Breast epithelium (tissue), 4 donors: ENCODE results near the gene APLP2. TPM values are rescaled to one million over a fixed set of nuclear protein-coding genes. Genes with fewer than 3 reads are reported as not detected.

ENCODE experiments used
- DNase-seq, 2 donors: peaks; one replicate each; pipeline ENCODE4 v3.0.0-alpha.2; 2019; ENCODE audit warnings: low spot score in 2 of 2
- H3K27ac ChIP-seq, 2 donors: fragments of 200-600 bp; sonication (generic) in 1 of 2; one replicate each; pipeline ENCODE4 v1.5.1; 2016 to 2019; ENCODE audit warnings: mild to moderate bottlenecking in 1 of 2
- H3K27me3 ChIP-seq, 2 donors: fragments of 200-600 bp; sonication (generic) in 1 of 2; one replicate each; pipeline versions ENCODE4 v1.5.1 to v1.6.0; 2017 to 2019; ENCODE audit warnings: control low read depth in 1 of 2, mild to moderate bottlenecking in 1 of 2
- H3K36me3 ChIP-seq: fragments of 200-600 bp; one replicate; pipeline ENCODE4 v1.5.1; 2019
- H3K4me1 ChIP-seq, 2 donors: fragments of 200-600 bp; sonication (generic); one replicate each; pipeline ENCODE4 v1.5.1; 2016 to 2019; ENCODE audit warnings: control low read depth in 1 of 2
- H3K4me3 ChIP-seq, 3 donors: fragments of 200-600 bp; sonication (generic); 1 replicate in 2 of 3; 2 replicates in 1 of 3; pipeline ENCODE4 v1.5.1; 2016 to 2019; ENCODE audit warnings: mild to moderate bottlenecking in 3 of 3, moderate library complexity in 2 of 3
- H3K9me3 ChIP-seq, 2 donors: fragments of 200-600 bp; sonication (generic) in 1 of 2; one replicate each; pipeline ENCODE4 v1.5.1; 2016 to 2019; ENCODE audit warnings: control low read depth in 1 of 2
- CTCF ChIP-seq, 3 donors: fragments of 450-650 bp; IDR thresholded peaks; one replicate each; pipeline ENCODE4 v1.5.1; 2016 to 2017; ENCODE audit warnings: antibody characterized with exemption in 3 of 3, mild to moderate bottlenecking in 3 of 3, moderate library complexity in 3 of 3
- POLR2A ChIP-seq: fragments of 450-650 bp; IDR thresholded peaks from one replicate; pipeline ENCODE4 v1.6.1; 2016; ENCODE audit warnings: antibody characterized with exemption, mild to moderate bottlenecking, moderate library complexity
- POLR2AphosphoS5 ChIP-seq, 3 donors: sonication (generic); formaldehyde crosslinking; IDR thresholded peaks; one replicate each; pipeline ENCODE4 v1.6.1; 2017; ENCODE audit warnings: antibody characterized with exemption in 3 of 3
- intact Hi-C: fragments of 100-400 bp; cut with DNase I; formaldehyde crosslinking; loops from one replicate; pipeline ENCODE4 v1.15.1; 2023; ENCODE audit warnings: low total_unique reads
- total RNA-seq, 3 donors: library from RNA; depleted of rRNA; stranded (reverse); fragments of >200 nt; gene quantifications; one replicate each; pipeline ENCODE4 v1.1.0, GENCODE V29; 2016

The APLP2 gene
- total RNA-seq, 3 donors from 2014 or later, result 305 to 560 (median 418) TPM

- intact Hi-C loops, result no loop called here
- no peaks in the 10 kb centered on the region for H3K9me3 ChIP-seq
- peak within 1 kb of the TSS; percentile 34 to 79 (median 67) for H3K4me3 ChIP-seq
- TF ChIP-seq POLR2AphosphoS5 (IDR thresholded peaks at IDR 0.05) (no peak), POLR2A (no peak), CTCF (IDR thresholded peaks at IDR 0.05) (no peak)
- no peaks in the 10 kb centered on the region for H3K36me3 ChIP-seq
- no peaks in the 10 kb centered on the region for H3K27me3 ChIP-seq
- DNase-seq, result peak; percentile 75 to 81
- H3K27ac ChIP-seq, result peak within 1 kb of the TSS; percentile 86 to 88
- peaks cover 0 to 3% of the 10 kb centered on the region in 2 donors for H3K4me1 ChIP-seq
Observed at GRCh38 chr11:130159657-130160497, 90.2 kb downstream of the APLP2 start, which contains the start of gene ST14. ST14 (plus strand) TSS chr11:130159782; CDS start chr11:130159980, 198 bp downstream.

- peaks cover 0 to 3% of the 10 kb centered on the region in 2 donors for H3K4me1 ChIP-seq
- peak overlapping the region; percentile 86 to 88 for H3K27ac ChIP-seq
- H3K9me3 ChIP-seq, result no peaks in the 10 kb centered on the region
- intact Hi-C loops, result no loop called here
- no peaks in the 10 kb centered on the region for H3K36me3 ChIP-seq
- DNase-seq, result no peak
- H3K27me3 ChIP-seq, result no peaks in the 10 kb centered on the region
- TF ChIP-seq POLR2AphosphoS5 (IDR thresholded peaks at IDR 0.05) (no peak), CTCF (IDR thresholded peaks at IDR 0.05) (no peak), POLR2A (no peak)
- H3K4me3 ChIP-seq, result peak overlapping the region; percentile 34 to 79 (median 67)
Observed at GRCh38 chr11:130160498-130161155, 90.9 kb downstream of the APLP2 start.

GRCh38 chr11:130161441-130162145 lies 91.9 kb downstream of the APLP2 start:
- no peaks in the 10 kb centered on the region for H3K27me3 ChIP-seq
- no peaks in the 10 kb centered on the region for H3K36me3 ChIP-seq
- TF ChIP-seq POLR2AphosphoS5 (IDR thresholded peaks at IDR 0.05) (no peak), CTCF (IDR thresholded peaks at IDR 0.05) (no peak), POLR2A (no peak)
- peaks cover 0 to 3% of the 10 kb centered on the region in 2 donors for H3K4me1 ChIP-seq
- H3K4me3 ChIP-seq, result peak overlapping the region in 2 of 3 donors; percentile 67 to 79
- no peaks in the 10 kb centered on the region for H3K9me3 ChIP-seq
- DNase-seq, result no peak
- intact Hi-C loops, result no loop called here
- peak overlapping the region; percentile 86 to 88 for H3K27ac ChIP-seq

GRCh38 chr11:130162733-130163132 lies 93.0 kb downstream of the APLP2 start:
- TF ChIP-seq POLR2AphosphoS5 (IDR thresholded peaks at IDR 0.05), result no peak
- no peak for TF ChIP-seq POLR2A
- no peak for TF ChIP-seq CTCF (IDR thresholded peaks at IDR 0.05)
- H3K4me3 ChIP-seq, result no peak overlapping the region
- intact Hi-C loops, result no loop called here
- H3K27ac ChIP-seq, result peak overlapping the region in 1 of 2 donors; percentile 88
- peaks cover 0 to 3% of the 10 kb centered on the region in 2 donors for H3K4me1 ChIP-seq
- no peaks in the 10 kb centered on the region for H3K9me3 ChIP-seq
- H3K27me3 ChIP-seq, result no peaks in the 10 kb centered on the region
- no peak for DNase-seq
- H3K36me3 ChIP-seq, result no peaks in the 10 kb centered on the region
